Right ventricle myocardium inferior (tissue), 1 donor: ENCODE results near the gene MEX3C. TPM values are rescaled to one million over a fixed set of nuclear protein-coding genes. Genes with fewer than 3 reads are reported as not detected.

Experiments
- ATAC-seq: fragments of 200-7000 bp; cut with Tn5 transposase; one replicate; pipeline ENCODE4 v1.9.1; 2020; ENCODE audit warnings: mild to moderate bottlenecking, moderate library complexity
- DNase-seq: peaks from one replicate; pipeline ENCODE4 v3.0.0; 2021; ENCODE audit errors: missing footprints
- intact Hi-C: fragments of 100-400 bp; cut with DNase I; formaldehyde crosslinking; loops from one replicate; pipeline ENCODE4 v1.11.0; 2022
- total RNA-seq: library from RNA; stranded (reverse); fragmentation: NEBNext Ultra II Directional; extraction: Animal tissue kit (Norgen Biotek cat#: 25700); gene quantifications from one replicate; pipeline ENCODE4 v1.2.1, GENCODE V29; 2021
- donor health status: DM: no; HTN: yes; CAD: no; lungs with severe emphysema.

Gene MEX3C
- total RNA-seq, 1 donor from 2014 or later, result 20.5 TPM

- DNase-seq, result no peak
Measured at GRCh38 chr18:51193621-51194287, 3.7 kb downstream of the MEX3C start.

GRCh38 chr18:51192696-51193095 is 4.8 kb downstream of the MEX3C start:
- no peak for DNase-seq
- intact Hi-C loops, result loop anchor here (10.0 kb wide), 4 partner anchors 78 to 908 kb away; partner anchors contain the start of genes CXXC1 and MBD1
- no peak for ATAC-seq

More at GRCh38 chr18:51193621-51194287, 3.7 kb downstream of the MEX3C start:
- ATAC-seq, result no peak
- intact Hi-C loops, result loop anchor here (10.0 kb wide), 4 partner anchors 79 to 909 kb away; partner anchors contain the start of genes CXXC1 and MBD1

DNA sequence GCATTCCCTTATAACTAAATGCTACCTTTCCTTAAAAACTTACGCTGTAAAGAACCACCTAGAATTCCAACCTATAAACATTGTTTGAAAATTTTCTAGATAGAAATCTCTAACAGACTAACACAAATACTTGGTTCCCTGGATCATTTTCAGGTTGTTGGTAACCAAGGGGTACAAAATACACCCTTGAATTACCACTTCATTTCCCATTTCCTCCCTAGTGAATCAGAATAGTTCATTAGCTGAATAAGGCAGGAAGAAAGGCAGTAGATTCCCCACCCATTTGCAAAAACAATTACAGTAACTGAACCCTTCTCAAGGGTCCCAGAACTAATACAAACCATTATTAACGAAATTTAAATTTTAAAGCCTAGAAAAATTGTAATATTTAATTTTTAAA is 5.5 kb downstream of the MEX3C start:
- intact Hi-C loops, result loop anchor here (10.0 kb wide), 4 partner anchors 77 to 907 kb away; partner anchors contain the start of genes CXXC1 and MBD1
- DNase-seq (no peak), ATAC-seq (no peak)

- ATAC-seq (no peak), DNase-seq (no peak)
- intact Hi-C loops, result loop anchor here (10.0 kb wide), 4 partner anchors 76 to 906 kb away; partner anchors contain the start of genes CXXC1 and MBD1
Measured at GRCh38 chr18:51191128-51191717, 6.3 kb downstream of the MEX3C start.

DNA sequence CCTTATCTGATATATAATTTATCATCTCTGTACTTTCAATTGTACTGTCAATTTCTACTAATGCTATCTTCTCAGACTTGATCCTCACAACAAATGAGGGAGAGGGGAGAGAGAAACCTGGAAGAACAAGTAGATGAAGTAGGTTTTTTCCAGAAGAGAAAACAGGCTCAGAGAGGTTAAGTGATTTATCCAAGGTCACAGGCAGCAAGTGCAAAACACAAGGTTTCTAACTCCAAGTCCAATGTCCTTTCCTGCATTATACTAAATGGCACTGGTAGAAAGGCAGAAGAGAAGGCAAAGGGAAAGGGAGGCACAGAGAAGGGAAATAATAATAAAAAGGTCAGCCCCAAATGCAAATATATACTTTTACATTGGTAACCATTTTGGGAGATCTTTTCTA is 7.5 kb downstream of the MEX3C start:
- DNase-seq (no peak), ATAC-seq (no peak)
- intact Hi-C loops, result loop anchor here (10.0 kb wide), 4 partner anchors 75 to 905 kb away; partner anchors contain the start of genes CXXC1 and MBD1

- ATAC-seq, result no peak
- DNase-seq, result no peak
- intact Hi-C loops, result no loop called here
Measured at GRCh38 chr18:51188024-51188701, 9.3 kb downstream of the MEX3C start.

DNA sequence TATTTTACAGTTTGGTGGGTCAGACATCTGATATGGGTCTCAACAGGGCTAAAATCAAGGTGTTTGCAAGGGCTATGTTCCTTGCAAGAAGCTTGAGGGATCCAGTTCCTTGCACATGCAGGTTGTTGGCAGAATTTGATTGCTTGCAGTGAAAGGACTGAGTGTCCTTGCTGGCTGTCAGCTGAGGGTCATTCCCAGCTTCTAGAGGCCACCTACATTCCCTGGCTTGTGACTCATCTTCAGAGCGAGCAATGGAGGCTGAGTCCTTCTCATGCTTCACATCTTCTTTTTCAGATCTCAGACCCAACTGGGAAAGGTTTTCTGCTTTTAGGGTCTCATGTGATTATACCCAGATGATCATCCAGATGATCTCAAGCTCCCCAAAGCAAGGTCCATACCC is 12.4 kb downstream of the MEX3C start:
- no peak for DNase-seq
- no peak for ATAC-seq
- intact Hi-C loops, result no loop called here

GRCh38 chr18:51184091-51184457 is 13.4 kb downstream of the MEX3C start:
- ATAC-seq (no peak), DNase-seq (no peak)
- intact Hi-C loops, result no loop called here

DNA sequence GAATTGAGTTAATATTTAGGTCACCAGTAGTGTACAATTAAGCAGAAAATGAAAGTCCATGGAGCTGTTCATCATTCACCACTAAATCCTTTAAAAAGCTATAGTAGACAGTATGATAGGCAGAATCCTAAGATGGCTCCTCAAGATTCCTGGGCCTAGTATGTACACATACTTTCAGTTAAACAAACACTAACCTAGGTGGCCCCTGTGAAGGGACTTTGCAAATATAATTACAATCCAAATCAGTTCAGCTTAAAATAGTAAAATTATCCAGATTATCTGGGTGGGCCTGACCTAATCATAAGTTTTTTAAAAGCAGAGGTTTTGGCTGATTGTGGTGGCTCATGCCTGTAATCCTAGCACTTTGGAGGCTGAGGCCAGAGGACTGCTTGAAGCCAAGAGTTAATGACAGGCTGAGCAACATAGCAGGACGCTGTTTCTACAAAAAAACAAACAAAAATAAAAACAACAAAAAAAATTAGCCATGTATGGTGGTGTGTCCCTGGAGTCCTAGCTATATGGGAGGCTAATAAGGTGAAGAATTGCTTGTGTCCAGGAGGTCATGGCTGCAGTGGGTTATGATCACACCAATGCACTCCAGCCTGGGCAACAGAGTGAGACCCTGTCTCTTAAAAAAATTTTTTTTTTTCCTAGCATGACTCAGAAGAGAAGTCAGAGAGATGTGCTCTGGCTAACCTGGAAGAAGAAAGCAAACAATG is 13.9 kb downstream of the MEX3C start:
- DNase-seq (no peak), ATAC-seq (no peak)
- intact Hi-C loops, result no loop called here

DNA sequence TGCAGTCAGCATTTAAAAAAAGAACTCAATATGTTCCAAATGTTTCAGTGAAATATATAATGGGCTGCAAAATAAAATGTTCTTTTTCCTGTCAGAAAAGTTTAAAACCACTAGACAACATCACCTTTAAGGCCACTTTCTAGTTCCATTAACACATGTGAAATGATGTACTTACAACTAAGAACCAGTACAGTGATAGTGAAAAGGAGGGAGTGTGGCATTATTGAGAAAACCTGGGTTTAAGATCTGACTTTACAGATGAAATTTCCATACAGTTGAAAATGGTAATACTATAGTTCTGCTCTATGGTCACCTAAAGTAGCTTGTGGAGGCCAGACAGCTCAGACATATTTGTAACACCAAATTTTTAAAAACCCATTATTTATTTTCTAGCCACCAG is 14.7 kb downstream of the MEX3C start:
- ATAC-seq (no peak), DNase-seq (no peak)
- intact Hi-C loops, result no loop called here

DNA sequence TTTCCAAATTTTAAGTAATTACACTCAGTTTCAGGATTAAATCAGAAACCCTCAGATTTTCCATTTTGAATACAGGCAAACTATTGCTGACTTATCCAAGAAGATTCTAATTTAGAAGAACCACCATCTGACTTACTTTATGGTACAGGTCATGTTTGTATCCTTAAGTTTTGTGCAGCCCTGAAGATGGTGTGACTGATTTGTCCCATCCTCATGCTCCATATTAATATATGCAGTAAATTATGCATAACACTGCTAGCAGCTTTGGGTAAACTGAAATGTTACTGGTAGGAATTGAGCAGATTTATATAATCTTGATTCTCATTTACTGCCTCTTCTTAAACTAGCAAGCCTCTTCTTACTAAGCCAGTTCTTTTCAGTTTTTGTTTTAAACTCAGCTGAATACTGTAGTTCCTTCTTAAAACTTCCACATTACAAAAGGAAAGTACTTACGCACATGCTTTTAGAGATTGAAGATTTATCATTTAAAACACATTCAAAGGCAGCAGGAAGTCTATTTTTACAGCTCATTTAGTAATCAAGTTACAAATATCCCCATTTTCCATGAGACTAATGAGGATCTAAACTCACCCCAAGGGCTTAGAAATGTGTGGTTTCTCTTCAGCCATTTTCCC is 25.7 kb downstream of the MEX3C start:
- intact Hi-C loops, result no loop called here
- ATAC-seq, result no peak

DNA sequence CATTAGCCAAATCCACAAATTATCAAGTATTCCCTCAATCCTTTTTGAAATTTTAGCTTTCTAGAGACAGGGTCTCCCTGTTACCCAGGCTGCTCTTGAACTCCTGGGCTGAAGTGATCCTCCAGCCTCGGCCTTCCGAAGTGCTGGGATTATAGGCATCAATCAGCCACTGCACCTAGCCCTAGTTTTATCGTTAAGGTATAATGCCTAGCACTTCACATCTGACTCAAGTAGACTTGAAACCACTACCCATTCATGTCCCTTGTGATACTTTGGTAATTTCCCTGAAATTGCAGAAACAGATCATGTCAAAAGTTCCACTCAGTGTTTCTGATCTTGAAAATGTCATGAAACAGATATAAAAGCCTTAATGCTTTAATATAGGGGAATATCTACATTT is 26.3 kb downstream of the MEX3C start:
- ATAC-seq (no peak), DNase-seq (no peak)
- intact Hi-C loops, result no loop called here

More for the DNA sequence above, 25.7 kb downstream of the MEX3C start:
- DNase-seq, result no peak

- intact Hi-C loops, result no loop called here
- DNase-seq (no peak), ATAC-seq (no peak)
Measured at GRCh38 chr18:51170664-51171063, 26.8 kb downstream of the MEX3C start.

GRCh38 chr18:51169731-51170130 is 27.8 kb downstream of the MEX3C start:
- no peak for ATAC-seq
- intact Hi-C loops, result no loop called here
- no peak for DNase-seq

- DNase-seq, result no peak
- ATAC-seq, result no peak
- intact Hi-C loops, result no loop called here
Measured at GRCh38 chr18:51168960-51169662, 28.4 kb downstream of the MEX3C start.

DNA sequence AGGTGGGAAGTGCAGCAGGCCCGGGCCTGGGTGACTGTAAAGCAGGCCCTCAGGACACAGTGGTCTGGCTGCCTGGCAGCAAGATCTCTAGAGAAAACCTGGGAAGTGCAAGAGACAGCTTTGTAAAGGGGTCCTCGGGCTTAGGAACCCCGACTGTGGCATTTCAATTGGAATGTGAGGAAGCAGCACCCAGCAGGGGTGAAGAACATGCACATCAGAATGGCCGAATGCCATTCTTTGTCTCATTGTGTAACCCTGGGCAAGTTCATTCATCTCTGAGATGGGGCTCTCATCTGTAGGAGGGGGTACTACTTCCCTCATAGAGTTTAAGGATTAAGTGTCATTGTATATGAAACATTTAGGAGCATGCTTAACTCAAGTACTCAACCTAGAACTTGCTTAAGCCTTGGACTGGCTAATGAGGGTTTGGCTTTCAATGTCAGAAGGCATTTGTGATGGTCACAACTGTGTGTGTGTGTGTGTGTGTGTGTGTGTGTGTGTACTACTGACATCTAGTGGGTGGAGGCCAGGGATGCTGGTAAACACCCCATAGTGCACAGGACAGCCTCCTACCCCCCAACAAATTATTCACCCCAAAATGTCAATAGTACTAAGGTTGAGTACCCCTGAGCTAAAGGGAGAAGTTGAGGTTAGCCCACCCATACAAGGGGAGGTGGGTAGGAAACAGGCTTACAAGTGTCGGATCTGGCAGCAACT is 29.3 kb downstream of the MEX3C start:
- intact Hi-C loops, result no loop called here
- ATAC-seq, result no peak
- DNase-seq, result no peak

DNA sequence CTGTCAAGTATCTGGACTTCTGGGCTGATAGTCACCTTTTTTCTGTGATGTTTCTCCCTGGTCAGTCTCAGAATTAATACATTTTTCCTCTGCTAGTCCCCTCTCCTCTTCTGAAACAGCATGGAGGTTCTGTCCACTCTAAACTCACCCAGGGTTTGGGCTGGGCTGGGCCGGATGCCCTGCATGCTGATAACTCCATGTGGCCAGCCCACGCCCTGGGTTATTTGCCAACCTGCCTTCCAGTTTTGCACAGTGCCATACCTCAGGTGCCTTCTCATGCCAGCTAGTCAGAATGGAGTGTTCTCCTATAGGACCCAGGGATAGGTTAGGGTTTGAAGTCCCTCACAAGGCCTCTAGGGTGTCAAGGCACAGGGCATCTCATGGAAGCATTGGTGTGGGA is 32.2 kb downstream of the MEX3C start:
- intact Hi-C loops, result no loop called here
- no peak for ATAC-seq
- DNase-seq, result no peak
